CD4-positive, alpha-beta T cell treated with Interleukin-4 for 4 hours (primary cell): ENCODE data around the gene PLPPR3.

Experiments
- DNase-seq: peaks from one replicate; pipeline ENCODE4 v3.0.0-alpha.2; 2020

PLPPR3 gene

DNA sequence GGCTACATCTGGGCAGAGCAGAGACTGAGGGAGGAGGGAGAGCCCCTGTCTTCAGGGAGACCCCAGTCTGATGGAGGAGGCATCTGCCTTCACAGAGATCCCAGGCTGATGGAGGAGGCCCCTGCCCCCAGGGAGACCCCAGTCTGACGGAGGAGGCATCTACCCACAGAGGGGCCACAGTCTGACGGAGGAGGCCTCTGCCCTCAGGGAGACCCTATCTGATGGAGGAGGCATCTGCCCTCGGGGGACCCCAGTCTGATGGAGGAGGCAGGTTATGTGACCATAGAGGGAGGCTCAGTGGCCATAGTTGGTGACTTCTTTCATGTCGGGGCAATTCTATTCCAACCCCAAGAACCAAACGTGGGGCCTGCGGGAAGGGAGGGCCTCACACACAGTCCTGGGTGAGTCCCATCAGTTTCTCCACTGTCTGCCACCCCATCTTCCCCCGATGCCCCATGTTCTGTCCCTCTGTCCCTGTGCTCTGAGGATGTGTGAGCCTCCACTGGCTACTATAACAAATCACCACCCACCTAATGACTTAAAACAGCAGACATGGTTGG is 56.5 kb downstream of the PLPPR3 start:
- DNase-seq: no peak

DNA sequence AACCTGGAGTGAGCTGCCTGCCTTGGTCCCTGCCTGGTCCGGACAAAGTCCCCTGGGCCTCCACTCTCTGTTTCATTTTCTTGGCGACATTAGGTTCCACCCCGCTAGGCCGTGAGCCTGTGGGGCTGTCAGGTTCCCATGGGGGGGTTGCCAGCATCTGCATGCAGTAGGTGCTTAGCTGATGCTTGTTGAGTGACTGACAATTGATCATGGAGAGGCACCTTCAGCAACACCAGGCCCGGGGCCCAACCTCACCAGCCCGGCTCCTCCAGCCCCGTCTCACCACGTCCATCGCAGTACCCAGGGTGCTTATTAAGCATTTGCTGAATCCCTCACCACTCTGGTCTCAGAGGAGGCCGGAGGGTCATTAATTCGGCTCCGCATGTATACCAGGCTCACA is 57.5 kb downstream of the PLPPR3 start:
- no peak for DNase-seq

DNA sequence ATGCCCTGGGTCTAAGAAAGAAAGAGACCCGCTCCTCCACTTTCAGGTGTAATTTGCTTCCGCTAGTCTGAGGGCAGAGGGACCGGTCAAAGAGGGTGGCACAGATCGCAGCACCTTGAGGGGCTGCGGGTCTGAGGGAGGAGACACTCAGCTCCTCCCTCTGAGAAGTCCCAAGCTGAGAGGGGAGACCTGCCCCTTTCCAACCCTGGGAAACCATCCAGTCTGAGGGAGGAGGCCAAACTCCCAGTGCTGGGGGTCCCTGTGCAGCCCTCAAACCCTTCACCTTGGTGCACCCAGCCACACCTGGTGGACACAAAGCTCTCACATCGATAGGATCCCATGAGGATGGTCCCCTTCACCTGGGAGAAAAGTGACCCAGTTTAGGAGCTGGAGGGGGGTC is 57.9 kb downstream of the PLPPR3 start:
- no peak for DNase-seq

GRCh38 chr19:763181-763580 is 58.6 kb downstream of the PLPPR3 start:
- no peak for DNase-seq
